A549 (cell line): ENCODE measurements around the gene BAAT.
"Not testable (repeated sequence)": the region's sequence is repeated elsewhere in the genome, so short reads cannot be mapped to it uniquely, and the experiment has no call there.

Experiments
- CTCF ChIP-seq: fragments of >200 bp; sonication (Bioruptor Twin); formaldehyde crosslinking; IDR thresholded peaks from 3 replicates; pipeline ENCODE4 v1.5.1; 2016
- ESRRA ChIP-seq: fragments of 150-350 bp; IDR thresholded peaks from 2 replicates; pipeline ENCODE4 v1.6.1; 2014; ENCODE audit warnings: mild to moderate bottlenecking, low read length, borderline replicate concordance
- POLR2A ChIP-seq: IDR thresholded peaks from 2 replicates; pipeline ENCODE4 v1.6.1; 2012; ENCODE audit warnings: mild to moderate bottlenecking, low read length

- not testable (repeated sequence) for TF ChIP-seq POLR2A, CTCF, ESRRA
Observed at GRCh38 chr9:101327422-101327909, 57.3 kb downstream of the BAAT start.
